Adipocyte (in vitro differentiated cells): ENCODE results near the gene TACC2.

ENCODE experiments used
- DNase-seq: peaks from one replicate; pipeline ENCODE4 v3.0.0-alpha.2; 2015; ENCODE audit warnings: low read depth
- H3K27me3 ChIP-seq: replicated peaks from 2 replicates; pipeline ENCODE4 v1.7.0; 2013; ENCODE audit warnings: mild to moderate bottlenecking, low read length, moderate library complexity; ENCODE audit not compliant: control insufficient read depth, insufficient read depth
- H3K36me3 ChIP-seq: 2 replicates; pipeline ENCODE4 v1.7.0; 2013; ENCODE audit warnings: low read length, mild to moderate bottlenecking, moderate library complexity; ENCODE audit not compliant: control insufficient read depth, insufficient read depth, severe bottlenecking
- H3K4me1 ChIP-seq: 2 replicates; pipeline ENCODE4 v1.7.0; 2013; ENCODE audit warnings: mild to moderate bottlenecking, low read length, moderate library complexity; ENCODE audit not compliant: control insufficient read depth, insufficient read depth
- H3K4me3 ChIP-seq: 2 replicates; pipeline ENCODE4 v1.7.0; 2013; ENCODE audit warnings: mild to moderate bottlenecking, low read length, moderate library complexity
- H3K9ac ChIP-seq: 2 replicates; pipeline ENCODE4 v1.7.0; 2013; ENCODE audit warnings: mild to moderate bottlenecking, low read length, moderate library complexity
- H3K9me3 ChIP-seq: 2 replicates; pipeline ENCODE4 v1.7.0; 2013; ENCODE audit warnings: mild to moderate bottlenecking, low read length, moderate library complexity; ENCODE audit not compliant: control insufficient read depth

Gene TACC2

DNA sequence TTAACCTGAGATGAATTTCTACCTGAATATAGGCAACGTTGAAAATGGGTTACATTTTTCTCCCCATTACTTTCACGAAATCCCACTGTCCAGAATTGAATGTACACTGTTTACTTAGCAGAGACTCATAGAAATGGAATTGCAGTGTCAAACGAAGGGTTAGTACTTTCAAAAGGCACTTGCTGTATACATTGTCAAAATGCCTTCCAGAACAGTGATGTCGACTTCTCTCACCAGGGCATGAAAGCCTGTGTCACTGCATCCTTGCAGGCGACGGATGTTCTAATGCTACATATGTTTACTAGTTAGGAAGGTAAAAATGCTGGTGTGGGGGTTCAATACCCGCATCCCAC lies 41.2 kb downstream of the TACC2 start:
- DNase-seq: no peak
- Histone ChIP-seq H3K27me3 (no peaks in the 10 kb centered on the region), H3K9me3 (no peaks in the 10 kb centered on the region), H3K4me3 (no peak overlapping the region), H3K9ac (no peak overlapping the region), H3K36me3 (no peaks in the 10 kb centered on the region), H3K4me1 (no peaks in the 10 kb centered on the region)

DNA sequence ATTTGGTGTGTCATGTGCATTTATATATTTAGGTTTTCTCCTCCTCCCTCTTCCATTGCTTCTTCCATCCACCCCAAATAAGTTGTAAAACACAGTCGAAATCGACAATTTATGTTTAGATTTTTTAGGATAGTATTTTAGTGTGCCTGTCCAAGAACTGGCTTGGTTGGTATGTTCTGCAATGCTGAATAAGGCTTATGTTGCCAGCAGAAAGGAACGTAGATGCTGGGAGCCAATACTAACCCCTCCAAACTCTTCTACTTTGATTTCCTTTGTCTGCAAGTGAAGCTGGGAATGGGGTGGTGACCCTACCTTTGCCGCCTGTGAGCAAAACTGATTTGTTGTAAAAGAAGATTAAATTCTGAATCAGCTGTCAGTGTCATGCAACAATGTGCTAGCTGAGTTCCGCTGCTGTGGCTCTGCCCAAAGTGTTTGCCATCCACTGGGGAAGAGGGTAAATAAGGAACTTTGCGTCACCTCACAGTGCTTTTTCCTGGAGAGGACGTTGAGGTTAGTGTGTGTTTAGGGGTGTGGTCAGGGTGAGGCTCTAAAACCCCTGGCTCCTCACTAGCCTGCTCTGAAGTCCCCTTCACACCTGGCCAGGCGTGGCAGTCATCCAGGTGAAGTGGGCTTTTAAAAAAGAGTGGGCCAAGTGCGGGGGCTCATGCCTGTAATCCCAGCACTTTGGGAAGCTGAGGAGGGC lies 44.4 kb downstream of the TACC2 start:
- DNase-seq: no peak

DNA sequence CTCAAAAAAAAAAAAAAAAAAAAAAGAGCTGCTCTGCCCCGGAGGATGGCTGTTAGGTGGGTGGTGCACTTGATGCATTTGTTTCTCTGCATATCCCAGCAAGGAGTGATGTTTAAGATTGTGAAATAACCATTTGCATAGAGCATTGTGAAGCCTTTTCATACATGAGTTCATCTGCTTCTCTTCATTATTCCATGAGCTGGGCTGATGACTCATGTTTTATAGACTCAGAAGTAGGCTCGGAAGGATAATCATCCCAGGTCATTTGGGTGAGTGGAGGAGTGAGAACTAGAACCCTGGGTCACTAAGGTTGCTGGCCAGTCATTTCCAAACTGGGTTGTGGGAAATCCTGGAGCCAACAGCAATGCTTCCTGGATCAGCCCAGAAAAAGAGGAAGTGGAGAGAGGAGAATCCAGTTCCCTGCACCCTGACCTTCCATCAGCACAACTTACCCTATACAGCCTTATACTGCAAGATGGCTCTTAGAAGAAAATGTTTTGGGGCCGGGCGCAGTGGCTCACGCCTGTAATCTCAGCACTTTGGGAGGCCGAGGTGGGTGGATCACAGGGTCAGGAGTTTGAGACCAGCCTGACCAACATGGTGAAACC lies 45.3 kb downstream of the TACC2 start:
- Histone ChIP-seq H3K4me1 (no peaks in the 10 kb centered on the region), H3K9me3 (no peaks in the 10 kb centered on the region), H3K9ac (no peak overlapping the region), H3K27me3 (peaks cover 19% of the 10 kb centered on the region), H3K36me3 (no peaks in the 10 kb centered on the region), H3K4me3 (no peak overlapping the region)
- DNase-seq: peak; percentile 35

More for the DNA sequence above, 44.4 kb downstream of the TACC2 start:
- H3K36me3 ChIP-seq: no peaks in the 10 kb centered on the region
- H3K4me1 ChIP-seq: no peaks in the 10 kb centered on the region
- H3K9ac ChIP-seq: no peak overlapping the region
- peaks cover 13% of the 10 kb centered on the region for H3K27me3 ChIP-seq
- H3K9me3 ChIP-seq: no peaks in the 10 kb centered on the region
- no peak overlapping the region for H3K4me3 ChIP-seq

DNA sequence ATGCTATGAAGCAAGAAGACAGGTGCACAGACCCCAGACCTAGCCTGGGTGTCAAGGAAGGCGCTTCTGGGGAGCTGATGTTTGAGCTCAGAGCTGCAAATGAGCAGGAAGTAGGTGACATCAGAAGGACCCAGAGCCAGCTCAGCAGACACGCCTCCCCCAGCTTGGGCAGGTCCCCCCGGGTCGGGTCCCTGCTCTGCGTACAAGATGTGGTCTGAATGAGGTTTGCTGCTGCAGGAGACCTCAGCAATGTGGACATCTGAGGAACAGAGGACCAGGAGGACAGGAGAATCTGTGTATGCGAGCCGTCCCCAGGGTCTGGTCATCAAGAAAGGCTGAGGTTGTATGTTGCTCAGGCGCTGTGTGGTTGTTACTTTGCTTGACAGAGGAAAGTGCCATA lies 51.8 kb downstream of the TACC2 start:
- no peak overlapping the region for H3K4me3 ChIP-seq
- H3K9me3 ChIP-seq: no peaks in the 10 kb centered on the region
- no peak overlapping the region for H3K9ac ChIP-seq
- no peaks in the 10 kb centered on the region for H3K36me3 ChIP-seq
- DNase-seq: no peak
- peaks cover 12% of the 10 kb centered on the region for H3K4me1 ChIP-seq
- peaks cover 38% of the 10 kb centered on the region for H3K27me3 ChIP-seq

DNA sequence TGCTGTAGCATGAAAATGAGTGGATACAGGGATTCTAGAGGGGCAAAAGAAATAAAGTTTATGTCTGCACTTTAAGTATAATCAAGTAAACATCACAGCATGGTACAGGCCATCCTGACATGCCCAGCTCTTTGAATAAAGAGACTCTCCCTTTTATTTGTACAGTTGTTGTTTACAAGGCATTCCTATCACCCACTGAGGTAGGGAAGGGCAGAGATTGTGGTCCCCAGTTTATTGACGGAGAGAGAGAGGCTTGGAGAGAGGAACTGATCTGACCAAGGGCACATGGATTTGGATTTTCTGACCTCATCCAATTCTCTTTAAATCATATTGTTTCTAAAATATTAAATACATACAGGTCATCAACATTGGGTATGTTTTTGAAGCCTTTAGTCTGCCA lies 53.9 kb downstream of the TACC2 start:
- H3K4me3 ChIP-seq: no peak overlapping the region
- H3K9ac ChIP-seq: no peak overlapping the region
- no peaks in the 10 kb centered on the region for H3K36me3 ChIP-seq
- H3K4me1 ChIP-seq: peaks cover 18% of the 10 kb centered on the region
- H3K9me3 ChIP-seq: no peaks in the 10 kb centered on the region
- peaks cover 30% of the 10 kb centered on the region for H3K27me3 ChIP-seq
- DNase-seq: no peak

DNA sequence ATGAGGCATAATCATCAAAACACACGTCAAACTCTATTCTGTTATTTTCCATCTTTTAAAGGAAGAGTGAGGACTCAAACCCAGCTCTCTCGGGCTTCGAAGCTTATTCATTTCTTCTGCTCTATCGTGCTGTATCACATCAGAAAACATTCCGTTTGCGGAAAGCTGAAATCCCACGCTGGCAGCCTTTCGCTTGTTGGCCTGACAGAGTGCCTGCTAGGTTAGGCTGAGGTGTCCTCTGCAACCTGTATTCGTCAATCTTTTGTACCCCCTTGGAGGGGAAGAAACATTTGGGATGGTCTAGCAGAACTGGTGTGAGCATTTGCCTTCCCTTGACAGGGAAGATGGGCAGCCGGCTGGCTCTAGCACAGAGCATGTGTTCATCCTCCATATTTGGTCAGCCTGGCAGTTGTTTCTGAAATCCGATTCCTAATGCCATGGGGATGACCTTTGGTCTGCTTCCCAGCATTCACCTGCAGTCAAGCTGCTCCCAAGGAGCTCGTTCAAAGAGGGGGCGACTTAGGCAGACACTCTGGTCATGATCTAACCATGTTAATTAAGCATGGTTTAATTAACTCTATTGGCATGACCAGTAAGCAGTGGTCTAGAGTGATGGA lies 55.2 kb downstream of the TACC2 start:
- H3K4me1 ChIP-seq: peaks cover 20% of the 10 kb centered on the region
- no peaks in the 10 kb centered on the region for H3K36me3 ChIP-seq
- no peaks in the 10 kb centered on the region for H3K9me3 ChIP-seq
- peaks cover 20% of the 10 kb centered on the region for H3K27me3 ChIP-seq
- no peak overlapping the region for H3K9ac ChIP-seq
- peak overlapping the region; percentile 47 for H3K4me3 ChIP-seq
- DNase-seq: peak; percentile 44

DNA sequence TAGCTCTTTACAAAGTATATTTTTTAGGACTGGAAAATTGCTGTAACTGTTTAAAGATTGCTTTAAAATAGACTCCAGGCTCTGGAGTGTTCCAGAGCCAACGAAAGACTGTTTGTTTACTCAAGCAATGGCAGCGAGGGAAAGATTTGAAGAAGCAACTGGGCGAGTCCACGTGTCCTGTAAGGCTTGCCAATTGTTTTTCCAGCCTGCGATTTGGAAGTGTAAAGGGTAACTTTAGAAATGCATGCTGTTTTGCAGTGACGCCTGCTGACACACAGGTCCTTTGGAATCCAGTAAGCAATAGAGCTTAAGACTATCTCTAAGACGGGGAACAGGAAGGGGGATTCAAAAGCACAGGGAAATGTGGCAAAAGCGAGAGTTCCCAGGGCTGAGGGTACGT lies 55.8 kb downstream of the TACC2 start:
- no peak overlapping the region for H3K9ac ChIP-seq
- peaks cover 15% of the 10 kb centered on the region for H3K27me3 ChIP-seq
- no peaks in the 10 kb centered on the region for H3K9me3 ChIP-seq
- H3K4me3 ChIP-seq: peak overlapping the region; percentile 47
- DNase-seq: peak; percentile 40
- H3K36me3 ChIP-seq: no peaks in the 10 kb centered on the region
- peaks cover 20% of the 10 kb centered on the region for H3K4me1 ChIP-seq

DNA sequence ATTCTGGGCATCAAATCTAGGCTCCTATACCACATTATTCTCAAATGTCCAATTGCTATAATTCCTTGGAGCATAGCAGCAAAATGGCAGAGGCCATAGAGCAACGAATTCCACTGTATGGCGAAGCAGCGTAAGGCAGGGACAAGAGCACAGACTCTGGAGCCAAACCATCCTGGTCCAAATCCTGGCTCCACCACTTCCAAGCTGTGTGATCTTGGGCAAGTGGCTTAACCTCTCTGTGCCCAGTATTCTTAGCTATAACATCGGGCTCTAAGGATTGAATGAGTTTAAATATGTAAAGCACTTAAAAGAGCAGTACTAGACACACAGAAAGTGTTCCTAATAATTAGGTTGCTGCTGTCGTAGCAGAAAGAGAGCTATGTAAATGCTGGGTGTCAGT lies 56.2 kb downstream of the TACC2 start:
- Histone ChIP-seq H3K36me3 (no peaks in the 10 kb centered on the region), H3K4me1 (peaks cover 20% of the 10 kb centered on the region), H3K9me3 (no peaks in the 10 kb centered on the region), H3K4me3 (no peak overlapping the region), H3K27me3 (peaks cover 10% of the 10 kb centered on the region), H3K9ac (no peak overlapping the region)
- no peak for DNase-seq

DNA sequence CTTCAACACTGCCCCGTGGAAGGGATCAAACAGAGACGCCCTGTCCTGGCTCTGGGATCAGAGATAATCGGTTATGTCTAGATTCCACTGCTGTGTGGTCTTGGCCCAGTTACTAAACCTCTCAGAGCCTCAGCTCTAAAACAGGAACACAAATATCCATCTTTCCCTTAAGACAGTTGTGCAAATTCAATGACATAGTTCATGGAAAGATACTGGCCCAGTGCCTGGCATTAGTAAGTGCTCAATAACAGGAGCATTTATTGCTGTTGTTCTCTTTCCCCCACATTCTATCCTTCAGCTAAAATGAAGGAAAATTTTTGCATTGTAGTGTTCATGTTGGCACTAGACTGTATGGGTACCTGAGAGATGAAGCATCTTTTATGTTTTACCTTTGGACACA lies 58.6 kb downstream of the TACC2 start:
- no peak overlapping the region for H3K9ac ChIP-seq
- H3K27me3 ChIP-seq: no peaks in the 10 kb centered on the region

DNA sequence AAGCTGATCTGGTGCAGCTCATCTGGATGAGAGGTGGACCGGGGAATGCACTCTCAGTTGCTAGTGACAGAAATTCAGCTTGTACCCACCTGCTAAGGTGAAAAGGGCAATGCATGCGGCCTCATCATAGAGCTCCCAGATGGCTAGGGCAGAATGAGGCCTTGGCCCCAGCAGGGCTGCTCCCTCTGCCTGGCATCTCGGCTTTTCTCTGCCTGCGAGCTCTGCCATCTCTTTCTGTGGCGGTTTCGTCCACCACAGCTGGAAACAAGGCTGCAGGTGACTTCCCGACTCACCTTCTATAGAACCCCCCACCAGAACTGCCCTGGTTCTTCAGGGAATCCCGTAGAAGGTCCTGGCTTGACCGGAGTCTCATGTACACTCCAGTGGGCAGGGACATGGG lies 60.1 kb downstream of the TACC2 start:
- DNase-seq: no peak
- Histone ChIP-seq H3K27me3 (no peaks in the 10 kb centered on the region), H3K4me3 (no peak overlapping the region), H3K36me3 (no peaks in the 10 kb centered on the region), H3K9ac (no peak overlapping the region), H3K4me1 (peaks cover 25% of the 10 kb centered on the region), H3K9me3 (no peaks in the 10 kb centered on the region)

More for the DNA sequence above, 58.6 kb downstream of the TACC2 start:
- peaks cover 27% of the 10 kb centered on the region for H3K4me1 ChIP-seq
- DNase-seq: no peak
- H3K4me3 ChIP-seq: no peak overlapping the region
- H3K9me3 ChIP-seq: no peaks in the 10 kb centered on the region
- no peaks in the 10 kb centered on the region for H3K36me3 ChIP-seq

DNA sequence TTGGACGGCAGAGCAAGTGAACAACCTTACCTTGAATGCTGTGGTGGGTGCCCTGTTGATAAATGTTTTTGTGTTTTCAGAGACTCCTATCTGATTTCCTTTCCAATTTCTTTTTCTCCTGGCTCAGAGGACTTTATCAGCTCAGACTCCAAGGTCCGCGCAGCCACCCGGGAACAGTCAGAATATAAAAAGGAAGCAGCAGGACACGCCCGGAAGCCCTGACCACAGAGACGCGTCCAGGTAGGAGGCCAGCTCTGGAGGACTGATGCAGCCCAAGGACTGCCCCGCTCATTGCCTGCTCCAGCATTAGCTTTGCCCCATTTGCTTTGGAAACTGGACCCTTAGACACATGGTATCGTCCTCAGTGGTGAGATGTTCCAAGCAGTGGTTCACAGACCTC lies 61.3 kb downstream of the TACC2 start:
- peaks cover 15% of the 10 kb centered on the region for H3K4me1 ChIP-seq
- no peak overlapping the region for H3K4me3 ChIP-seq
- no peaks in the 10 kb centered on the region for H3K36me3 ChIP-seq
- no peak for DNase-seq
- H3K9me3 ChIP-seq: no peaks in the 10 kb centered on the region
- no peak overlapping the region for H3K9ac ChIP-seq
- no peaks in the 10 kb centered on the region for H3K27me3 ChIP-seq
